GM19397 (cell line): ENCODE measurements around the gene ZNF766.
"Not testable (repeated sequence)": the region's sequence is repeated elsewhere in the genome, so short reads cannot be mapped to it uniquely, and the experiment has no call there.

Experiments used
- ATAC-seq: cut with Tn5 transposase; IDR thresholded peaks from one replicate; pipeline ENCODE4 v1.9.1; 2021; ENCODE audit warnings: mild to moderate bottlenecking, moderate library complexity; ENCODE audit not compliant: unreplicated experiment

The ZNF766 gene

GRCh38 chr19:52269338-52270261, at the start of gene ZNF766:
ZNF766 (plus strand) TSS chr19:52269587; CDS start chr19:52269614, 27 bp downstream.
- ATAC-seq = peak; percentile 98

DNA sequence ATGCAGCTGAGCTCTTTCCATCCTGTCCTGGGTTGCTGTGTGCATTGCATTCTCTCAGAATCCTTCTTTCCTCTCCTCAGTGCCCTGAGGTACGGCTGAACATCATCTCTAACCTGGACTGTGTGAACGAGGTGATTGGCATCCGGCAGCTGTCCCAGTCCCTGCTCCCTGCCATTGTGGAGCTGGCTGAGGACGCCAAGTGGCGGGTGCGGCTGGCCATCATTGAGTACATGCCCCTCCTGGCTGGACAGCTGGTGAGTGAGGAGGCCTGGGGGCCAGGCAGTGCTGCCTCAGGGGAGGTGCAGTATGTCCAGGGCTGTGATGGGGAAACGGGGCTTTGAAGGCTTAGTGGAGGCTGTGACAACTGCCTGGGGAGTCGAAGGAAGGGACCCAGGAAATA, 49.8 kb upstream of the ZNF766 start:
- ATAC-seq = no peak

DNA sequence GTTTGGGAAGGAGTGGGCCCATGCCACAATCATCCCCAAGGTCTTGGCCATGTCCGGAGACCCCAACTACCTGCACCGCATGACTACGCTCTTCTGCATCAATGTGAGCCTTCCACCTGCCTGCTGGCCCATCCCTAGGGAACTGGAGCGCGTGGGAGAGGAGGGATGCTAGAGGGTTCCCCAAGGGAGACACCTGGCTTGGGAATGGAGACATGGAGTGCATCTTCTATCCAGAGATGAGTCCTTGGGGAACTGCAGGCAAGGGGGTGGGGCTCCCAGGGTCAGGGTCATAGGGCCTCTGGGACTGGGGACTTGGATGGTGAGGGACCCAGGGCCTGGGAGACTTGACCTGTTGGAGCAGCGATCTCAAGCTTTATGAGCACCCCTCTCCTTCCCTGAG, 48.4 kb upstream of the ZNF766 start:
- no peak for ATAC-seq

GRCh38 chr19:52221831-52222375, 47.5 kb upstream of the ZNF766 start:
- no peak for ATAC-seq

- ATAC-seq = no peak
Observed at GRCh38 chr19:52224211-52224610, 45.2 kb upstream of the ZNF766 start.

DNA sequence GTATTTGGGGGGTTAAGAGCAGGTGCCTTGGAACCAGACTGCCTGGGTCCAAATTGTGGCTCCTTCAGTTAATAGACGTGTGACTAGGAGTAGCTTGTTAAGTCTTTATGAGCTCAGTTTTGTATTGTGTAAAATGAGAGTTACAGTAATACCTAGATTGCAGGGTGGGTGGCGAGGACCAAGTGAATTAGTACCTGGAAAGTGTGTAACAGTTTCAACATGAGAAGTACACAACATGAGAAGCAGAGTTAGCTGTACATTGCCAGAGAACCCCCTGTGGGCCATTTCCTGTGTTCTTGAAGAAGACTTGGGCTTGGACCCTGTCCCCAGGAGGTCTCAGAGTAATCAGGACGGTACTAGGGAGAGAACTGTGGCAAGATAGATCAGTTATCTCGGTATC, 42.7 kb upstream of the ZNF766 start:
- ATAC-seq = no peak

GRCh38 chr19:52227196-52227940, 42.0 kb upstream of the ZNF766 start:
- no peak for ATAC-seq

GRCh38 chr19:52227980-52228379, 41.4 kb upstream of the ZNF766 start:
- ATAC-seq = no peak

GRCh38 chr19:52229524-52229923, 39.9 kb upstream of the ZNF766 start:
- ATAC-seq = no peak

- ATAC-seq = no peak
Observed at GRCh38 chr19:52230685-52231084, 38.7 kb upstream of the ZNF766 start.

- ATAC-seq = no peak
Observed at GRCh38 chr19:52231154-52231910, 38.1 kb upstream of the ZNF766 start.

DNA sequence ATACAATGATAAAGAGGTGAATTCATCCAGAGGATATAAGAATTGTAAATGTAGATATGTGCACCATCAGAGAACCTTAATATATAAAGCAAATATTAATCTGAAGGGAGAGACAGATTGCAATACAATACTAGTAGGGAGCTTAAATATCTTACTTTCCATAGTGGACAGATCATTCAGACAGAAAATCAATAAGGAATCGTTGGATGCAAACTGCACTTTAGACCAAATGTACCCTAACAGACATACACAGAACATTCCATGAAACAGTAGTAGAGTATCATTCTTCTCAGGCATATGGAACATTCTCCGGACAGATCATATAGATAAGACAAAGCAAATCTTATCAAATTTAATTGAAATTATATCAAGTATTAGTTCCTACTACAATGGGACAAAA, 35.0 kb upstream of the ZNF766 start:
- no peak for ATAC-seq

GRCh38 chr19:52237197-52237596, 32.2 kb upstream of the ZNF766 start:
- ATAC-seq = no peak

- ATAC-seq = no peak
Observed at GRCh38 chr19:52237771-52238400, 31.5 kb upstream of the ZNF766 start.

DNA sequence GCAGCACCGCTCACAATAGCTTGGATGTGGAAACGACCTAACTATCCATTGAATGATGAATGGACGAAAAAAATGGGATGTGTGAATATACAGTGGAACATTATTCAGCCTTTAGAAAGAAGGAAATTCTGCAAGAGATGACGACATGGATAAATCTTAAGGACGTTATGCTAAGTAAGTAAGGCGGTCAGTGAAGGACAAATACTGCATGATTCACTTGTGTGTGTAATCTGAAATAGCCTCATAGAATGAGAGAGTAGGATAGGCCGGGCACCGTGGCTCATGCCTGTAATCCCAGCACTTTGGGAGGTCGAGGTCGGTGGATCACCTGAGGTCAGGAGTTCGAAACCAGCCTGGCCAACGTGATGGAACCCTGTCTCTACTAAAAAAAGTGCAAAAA, 25.4 kb upstream of the ZNF766 start:
- no peak for ATAC-seq

GRCh38 chr19:52248241-52248640, 21.1 kb upstream of the ZNF766 start:
- no peak for ATAC-seq

- ATAC-seq = no peak
Observed at GRCh38 chr19:52258426-52258825, 11.0 kb upstream of the ZNF766 start.

DNA sequence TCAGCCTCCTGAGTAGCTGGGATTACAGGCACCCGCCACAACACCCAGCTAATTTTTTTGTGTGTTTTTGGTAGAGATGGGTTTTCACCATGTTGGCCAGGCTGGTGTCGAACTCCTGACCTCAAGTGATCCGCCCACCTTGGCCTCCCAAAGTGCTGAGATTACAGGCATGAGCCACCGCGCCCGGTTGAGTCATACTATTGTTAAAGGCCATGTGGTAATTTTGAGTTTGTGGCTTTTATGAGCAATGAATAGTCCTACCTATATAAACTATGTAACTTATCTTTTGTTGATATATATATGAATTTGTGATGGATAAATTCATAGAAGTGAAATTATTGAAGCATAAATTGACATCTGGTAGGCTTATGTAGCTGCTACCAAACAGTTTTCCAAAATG, 3.8 kb upstream of the ZNF766 start:
- not testable (repeated sequence) for ATAC-seq

- ATAC-seq = no peak
Observed at GRCh38 chr19:52270266-52270885, 989 bp downstream of the ZNF766 start.

DNA sequence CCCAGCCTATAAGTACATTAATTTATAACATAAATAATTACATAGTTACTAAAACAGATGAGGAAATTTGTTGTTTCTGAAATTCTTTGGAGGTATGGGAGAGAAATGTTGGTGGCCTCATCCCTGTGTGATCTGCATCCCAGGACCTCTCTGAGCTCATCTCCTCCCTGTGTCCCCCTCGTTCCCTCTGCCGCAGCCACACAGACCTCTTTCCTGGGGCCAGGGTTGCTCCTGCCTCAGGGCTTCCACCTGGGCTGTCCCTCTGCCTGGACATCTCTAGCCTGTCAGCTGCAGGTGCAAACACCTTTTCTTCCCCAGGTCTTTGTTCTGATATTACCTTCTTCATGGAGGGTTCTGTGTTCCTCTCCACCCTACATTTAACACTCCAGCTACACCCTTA, 3.9 kb downstream of the ZNF766 start:
- ATAC-seq = no peak
